Right lung (tissue), 10 donors: ENCODE measurements around the gene MRPL20. TPM values are rescaled to one million over a fixed set of nuclear protein-coding genes. Genes with fewer than 3 reads are reported as not detected.
A peak's percentile ranks its signal among the peaks of the same experiment; 100 is the strongest.
"Not testable (repeated sequence)": the region's sequence is repeated elsewhere in the genome, so short reads cannot be mapped to it uniquely, and the experiment has no call there.

ENCODE experiments used
- DNase-seq, 2 donors: peaks; one replicate each; pipeline ENCODE4 v3.0.0-alpha.2; 2013
- long read RNA-seq, 8 donors: transcript quantifications; one replicate each; lab custom pipeline, GENCODE V29; 2026
- polyA plus RNA-seq, 5 donors: library from polyadenylated mRNA; unstranded; fragments of 120-200 nt; gene quantifications; one replicate each; pipeline versions ENCODE4 v1.2.1 to v1.2.3, GENCODE V29; 2013; ENCODE audit warnings: inconsistent platforms in 1 of 5, low replicate concordance in 1 of 5; ENCODE audit not compliant: insufficient read length in 5 of 5, insufficient read depth in 1 of 5

MRPL20 gene
- 100 to 1,000 TPM in 3 of 5 donors, 10 to 100 TPM in 2; 88.3 to 150 (median 104) TPM for polyA plus RNA-seq
- long read RNA-seq, donor 1, transcript MRPL20-201 (4 exons, 721 nt), result major isoform, 92 of 143 reads
- long read RNA-seq, donor 1, transcript MRPL20-203 (3 exons, 1,049 nt), result minor isoform, 5 of 143 reads
- long read RNA-seq, donor 1, partial matches to known transcripts, result 41 of 143 reads
- long read RNA-seq, donor 1, other reads (novel, unspliced or antisense), result 5 of 143 reads
- long read RNA-seq, donor 2, transcript MRPL20-201 (4 exons, 721 nt), result major isoform, 49 of 54 reads
- long read RNA-seq, donor 2, partial matches to known transcripts, result 5 of 54 reads
- long read RNA-seq, donor 2, other reads (novel, unspliced or antisense), result 0 of 54 reads
- long read RNA-seq, donor 3, transcript MRPL20-201 (4 exons, 721 nt), result major isoform, 76 of 107 reads
- long read RNA-seq, donor 3, partial matches to known transcripts, result 26 of 107 reads
- long read RNA-seq, donor 3, other reads (novel, unspliced or antisense), result 0 of 107 reads
- long read RNA-seq, donor 4, transcript MRPL20-201 (4 exons, 721 nt), result major isoform, 34 of 46 reads
- long read RNA-seq, donor 4, partial matches to known transcripts, result 12 of 46 reads
- long read RNA-seq, donor 4, other reads (novel, unspliced or antisense), result 0 of 46 reads
- long read RNA-seq, donor 5, transcript MRPL20-201 (4 exons, 721 nt), result major isoform, 110 of 137 reads
- long read RNA-seq, donor 5, transcript MRPL20-203 (3 exons, 1,049 nt), result minor isoform, 5 of 137 reads
- long read RNA-seq, donor 5, partial matches to known transcripts, result 22 of 137 reads
- long read RNA-seq, donor 5, other reads (novel, unspliced or antisense), result 0 of 137 reads
- long read RNA-seq, donor 6, transcript MRPL20-201 (4 exons, 721 nt), result major isoform, 113 of 115 reads
- long read RNA-seq, donor 6, partial matches to known transcripts, result 0 of 115 reads
- long read RNA-seq, donor 6, other reads (novel, unspliced or antisense), result 0 of 115 reads
- long read RNA-seq, donor 7, transcript MRPL20-201 (4 exons, 721 nt), result major isoform, 63 of 77 reads
- long read RNA-seq, donor 7, transcript MRPL20-203 (3 exons, 1,049 nt), result minor isoform, 5 of 77 reads
- long read RNA-seq, donor 7, partial matches to known transcripts, result 6 of 77 reads
- long read RNA-seq, donor 7, other reads (novel, unspliced or antisense), result 0 of 77 reads
- long read RNA-seq, donor 8, transcript MRPL20-201 (4 exons, 721 nt), result major isoform, 29 of 29 reads
- long read RNA-seq, donor 8, partial matches to known transcripts, result 0 of 29 reads
- long read RNA-seq, donor 8, other reads (novel, unspliced or antisense), result 0 of 29 reads

DNA sequence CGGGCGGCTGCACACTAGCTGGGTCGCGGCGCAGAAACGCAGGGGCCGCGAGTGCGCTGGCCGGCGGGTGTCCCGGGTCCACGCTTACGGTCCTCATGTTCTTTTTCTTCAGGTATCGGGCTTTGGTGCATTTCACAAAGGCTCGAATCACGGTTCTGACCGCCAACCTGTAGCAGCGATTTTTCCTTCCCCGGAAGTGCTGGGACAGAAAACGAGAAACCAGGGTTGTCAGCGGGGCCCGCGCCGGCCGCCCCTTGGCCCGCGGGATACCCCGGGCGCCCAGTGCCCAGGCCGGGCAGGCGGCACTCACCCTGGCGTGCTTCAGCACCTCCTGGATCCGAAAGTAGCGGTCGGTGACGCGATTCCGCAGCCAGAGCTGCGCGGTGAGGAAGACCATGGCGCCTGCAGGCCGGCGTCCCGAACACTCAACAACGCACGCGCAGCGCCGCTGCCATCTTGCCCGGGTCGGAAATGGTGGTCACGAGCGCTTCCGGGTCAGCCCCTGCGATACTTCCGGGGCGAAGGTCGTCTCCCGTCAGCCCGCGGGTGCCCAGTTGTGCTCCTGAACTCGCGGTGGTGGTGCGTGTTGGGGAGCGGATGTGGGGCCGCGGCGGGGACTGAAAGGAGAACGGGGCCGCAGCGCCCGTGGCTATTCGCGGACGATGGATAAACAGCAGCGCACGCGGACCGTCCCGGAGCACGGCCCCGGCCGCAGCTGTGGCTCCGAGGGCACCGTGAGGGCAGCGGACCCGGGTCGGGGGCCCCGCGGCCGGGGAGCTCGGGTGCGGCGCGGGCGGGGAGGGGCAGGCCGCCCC is at the start of gene MRPL20:
MRPL20 (minus strand) TSS at position 473 of the 815 bp plus-strand sequence; CDS start at position 397, 76 bp downstream.
- DNase-seq, result peak; percentile 86 to 88

DNA sequence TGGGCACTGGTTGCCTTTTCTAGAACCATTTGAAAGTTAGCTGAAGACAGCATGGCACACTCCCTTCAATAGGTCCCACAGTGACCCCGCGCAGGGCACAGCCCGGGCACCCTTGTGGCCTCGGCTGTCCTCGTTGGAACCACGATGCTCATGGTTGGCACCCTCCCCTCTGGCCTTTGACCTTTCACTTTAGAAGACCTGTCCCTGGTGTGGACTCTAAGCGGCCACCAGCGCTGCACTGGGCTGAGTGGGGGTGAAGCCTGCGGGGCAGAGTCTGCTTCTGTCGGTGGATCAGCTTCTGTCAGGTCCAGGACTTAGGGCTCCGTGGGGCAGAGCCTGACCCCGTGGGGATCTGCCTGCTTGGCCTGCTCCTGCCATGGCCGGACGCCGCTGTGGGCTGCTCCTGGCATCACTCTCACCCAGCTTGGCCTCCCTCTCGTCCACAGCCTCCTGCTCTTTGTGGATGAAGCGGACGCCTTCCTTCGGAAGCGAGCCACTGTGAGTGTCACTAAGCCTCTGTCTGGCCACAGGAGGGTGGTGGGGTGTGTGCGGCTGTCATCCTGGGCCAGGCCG is 49.7 kb upstream of the MRPL20 start:
- DNase-seq, result not testable (repeated sequence)

DNA sequence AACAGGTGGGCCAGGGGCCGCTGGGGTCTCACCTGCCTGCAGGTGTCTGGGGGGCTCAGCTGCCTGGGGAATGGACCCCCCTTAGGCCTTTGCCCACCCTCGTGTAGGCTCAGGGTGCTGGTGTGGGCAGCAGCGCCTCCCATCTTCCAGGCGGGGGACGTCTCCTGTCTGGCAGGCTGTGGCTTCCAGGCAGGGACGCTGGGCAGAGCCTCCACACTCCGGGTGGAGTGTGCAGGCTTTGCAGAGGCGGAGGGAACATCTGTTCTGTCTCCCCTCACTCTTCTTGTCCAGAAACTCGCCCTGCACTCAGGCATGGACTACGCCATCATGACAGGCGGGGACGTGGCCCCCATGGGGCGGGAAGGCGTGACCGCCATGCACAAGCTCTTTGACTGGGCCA is 48.8 kb upstream of the MRPL20 start:
- not testable (repeated sequence) for DNase-seq

DNA sequence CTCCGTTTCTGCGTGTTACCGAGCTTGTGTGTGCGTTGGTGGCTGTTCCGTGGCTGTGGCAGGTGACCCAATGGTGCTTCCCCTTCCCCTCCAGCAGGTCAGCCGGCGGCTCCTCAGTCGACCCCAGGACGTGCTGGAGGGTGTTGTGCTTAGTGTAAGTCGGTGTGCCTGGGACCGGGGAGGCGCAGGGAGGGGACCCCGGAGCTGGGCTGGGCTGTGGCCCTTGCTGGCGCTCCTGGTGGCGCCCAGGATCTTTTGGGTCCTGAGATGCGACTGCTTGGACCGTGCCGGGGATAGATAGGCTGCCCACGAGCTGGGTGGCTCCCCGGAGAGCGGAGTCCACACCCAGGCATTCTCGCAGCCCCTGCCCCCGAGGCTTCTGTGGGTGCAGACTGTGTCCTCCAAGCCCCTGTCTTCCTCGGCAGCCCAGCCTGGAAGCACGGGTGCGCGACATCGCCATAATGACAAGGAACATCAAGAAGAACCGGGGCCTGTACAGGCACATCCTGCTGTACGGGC is 48.3 kb upstream of the MRPL20 start:
- no peak for DNase-seq

DNA sequence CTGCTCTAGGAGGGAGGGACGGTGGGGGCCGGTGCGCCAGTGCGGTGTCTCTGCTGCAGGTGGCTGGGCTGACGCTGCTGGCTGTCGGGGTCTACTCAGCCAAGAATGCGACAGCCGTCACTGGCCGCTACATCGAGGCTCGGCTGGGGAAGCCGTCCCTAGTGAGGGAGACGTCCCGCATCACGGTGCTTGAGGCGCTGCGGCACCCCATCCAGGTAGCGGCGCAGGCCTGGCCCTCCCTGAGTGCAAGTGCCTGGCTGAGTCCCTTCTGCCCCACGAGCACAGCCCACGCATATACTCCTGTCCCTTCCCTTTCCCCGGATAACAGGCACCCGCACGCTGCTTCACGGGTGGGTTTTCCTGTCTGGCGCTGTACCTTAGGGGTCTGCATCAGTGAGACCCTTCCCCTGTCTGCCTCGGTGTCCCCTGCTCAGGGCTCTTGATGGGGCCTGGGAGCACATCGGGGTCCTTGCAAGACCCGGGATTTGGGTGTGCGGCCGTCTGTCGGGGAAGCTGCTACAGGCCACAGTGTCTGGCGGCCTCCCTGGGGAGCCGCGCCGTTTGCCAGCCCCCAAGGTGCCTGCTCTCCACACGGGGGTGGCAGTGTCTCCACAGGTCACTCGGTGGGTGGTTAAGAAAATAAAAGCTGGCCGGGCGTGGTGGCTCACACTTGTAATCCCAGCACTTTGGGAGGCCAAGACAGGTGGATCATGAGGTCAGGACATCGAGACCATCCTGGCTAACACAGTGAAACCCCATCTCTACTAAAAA is 47.4 kb upstream of the MRPL20 start:
- not testable (repeated sequence) for DNase-seq

DNA sequence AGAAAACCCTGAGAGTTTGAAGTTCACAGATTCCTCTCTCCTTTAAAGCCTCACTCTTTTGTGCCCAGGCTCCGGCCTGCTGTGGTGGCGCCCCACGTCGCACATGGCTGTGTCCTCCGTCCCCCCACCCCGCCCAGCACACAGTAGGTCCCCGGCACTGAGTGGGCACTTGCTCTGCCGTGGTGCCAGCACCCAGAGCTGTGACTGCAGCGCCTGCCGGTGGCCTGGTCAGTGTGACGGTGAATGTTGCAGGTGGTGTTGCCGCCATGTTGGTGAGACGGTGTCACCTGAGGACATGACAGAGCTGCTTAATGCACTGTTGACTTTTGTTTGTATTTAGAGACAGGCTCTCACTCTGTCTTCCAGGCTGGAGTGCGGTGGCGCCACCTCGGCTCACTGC is 45.8 kb upstream of the MRPL20 start:
- DNase-seq, result no peak

DNA sequence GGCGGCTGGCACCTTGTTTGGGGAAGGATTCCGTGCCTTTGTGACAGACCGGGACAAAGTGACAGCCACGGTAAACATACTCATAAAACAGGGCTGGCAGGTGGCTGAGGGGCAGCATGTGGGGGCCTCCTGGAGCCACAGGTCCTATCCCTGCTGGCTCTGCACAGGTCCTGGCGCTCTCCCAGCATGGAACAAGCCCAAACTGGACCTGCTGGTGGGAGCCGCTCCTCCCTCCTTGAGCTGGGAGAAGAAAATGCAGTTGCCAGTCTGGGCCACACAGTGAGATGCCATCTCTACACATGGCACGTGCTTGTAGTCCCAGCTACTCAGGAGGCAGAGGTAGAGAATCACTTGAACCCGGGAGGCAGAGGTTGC is 45.3 kb upstream of the MRPL20 start:
- not testable (repeated sequence) for DNase-seq

DNA sequence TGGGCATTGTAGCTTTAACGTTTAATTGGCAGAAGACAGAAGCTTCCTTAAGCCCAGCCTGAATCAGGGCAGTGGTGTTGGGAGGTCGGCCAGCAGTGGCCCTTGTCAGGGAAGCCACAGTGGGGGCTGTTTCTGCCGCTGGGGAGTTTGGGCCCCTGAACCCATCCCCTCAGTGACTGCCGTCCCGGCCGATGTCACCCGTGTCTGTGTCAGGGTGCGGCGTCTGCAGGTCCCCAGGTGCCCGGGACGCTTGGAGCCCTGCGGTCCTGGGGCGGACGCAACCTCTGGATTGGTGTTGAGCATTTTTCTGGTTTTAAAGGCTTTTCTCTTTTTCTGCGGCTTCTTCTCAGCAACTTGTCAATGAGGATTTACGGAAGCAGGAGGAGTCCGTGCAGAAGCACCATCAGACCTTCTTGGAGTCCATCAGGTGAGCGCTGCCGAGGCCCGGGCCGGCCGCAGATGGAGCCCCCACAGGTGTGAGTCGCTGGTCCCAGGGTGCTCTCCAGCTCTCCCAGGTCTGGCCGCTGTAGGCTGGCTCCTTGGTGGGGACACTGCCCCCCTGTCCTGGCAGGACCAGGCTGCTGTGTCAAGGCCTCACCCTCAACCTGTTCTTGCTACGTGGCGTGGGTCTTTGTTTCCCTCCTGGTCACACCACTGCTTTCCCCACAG is 44.7 kb upstream of the MRPL20 start:
- DNase-seq, result no peak

DNA sequence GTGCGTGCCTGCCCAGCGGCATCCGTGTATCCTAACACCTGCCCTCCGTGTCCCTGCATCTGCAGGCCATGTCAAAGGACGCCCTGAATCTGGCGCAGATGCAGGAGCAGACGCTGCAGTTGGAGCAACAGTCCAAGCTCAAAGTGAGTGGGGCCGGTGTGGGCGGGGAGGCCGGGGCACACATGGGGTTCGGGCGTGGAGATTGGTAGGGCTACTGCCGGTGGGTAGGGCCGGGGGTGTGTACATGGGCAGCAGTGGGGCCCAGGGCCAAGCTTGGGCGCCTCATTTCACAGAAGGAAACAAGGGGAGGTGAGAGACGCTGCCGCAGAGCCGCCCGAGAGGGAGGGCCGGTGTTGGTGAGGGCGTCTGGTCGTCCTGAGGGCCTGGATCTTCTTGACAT is 43.5 kb upstream of the MRPL20 start:
- DNase-seq, result not testable (repeated sequence)

DNA sequence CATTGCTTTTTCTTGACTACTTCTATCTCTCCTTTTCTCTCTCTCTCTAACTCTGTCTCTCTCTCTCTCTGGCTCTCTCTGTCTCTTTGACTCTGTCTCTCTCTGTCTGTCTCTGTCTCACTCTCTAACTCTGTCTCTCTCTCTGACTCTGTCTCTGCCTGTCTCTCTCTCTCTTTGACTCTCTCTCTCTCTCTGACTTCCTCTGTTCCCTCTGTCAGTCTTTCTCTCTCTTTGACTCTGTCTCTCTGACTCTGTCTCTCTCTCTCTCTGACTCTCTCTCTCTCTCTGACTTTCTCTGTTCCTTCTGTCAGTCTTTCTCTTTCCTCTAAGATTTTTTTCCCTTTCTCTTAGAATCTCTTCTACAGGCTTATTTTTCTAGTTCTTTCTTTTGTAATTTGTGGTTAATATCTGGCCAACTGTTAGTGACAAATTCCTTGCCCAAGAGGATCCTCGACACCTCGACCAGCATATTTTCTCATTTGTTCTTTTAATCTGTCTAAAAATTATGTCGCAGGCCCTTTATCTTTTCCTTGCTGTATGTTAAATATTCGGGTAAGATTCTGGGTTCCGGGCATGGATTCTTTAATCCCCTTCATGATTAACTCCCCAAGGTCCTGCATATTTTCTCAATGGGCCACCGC is 42.1 kb upstream of the MRPL20 start, which contains the start of gene ATAD3C:
ATAD3C (plus strand) TSS at position 591 of the 641 bp plus-strand sequence. CDS start 995 bp downstream, outside the sequence.
- no peak for DNase-seq

DNA sequence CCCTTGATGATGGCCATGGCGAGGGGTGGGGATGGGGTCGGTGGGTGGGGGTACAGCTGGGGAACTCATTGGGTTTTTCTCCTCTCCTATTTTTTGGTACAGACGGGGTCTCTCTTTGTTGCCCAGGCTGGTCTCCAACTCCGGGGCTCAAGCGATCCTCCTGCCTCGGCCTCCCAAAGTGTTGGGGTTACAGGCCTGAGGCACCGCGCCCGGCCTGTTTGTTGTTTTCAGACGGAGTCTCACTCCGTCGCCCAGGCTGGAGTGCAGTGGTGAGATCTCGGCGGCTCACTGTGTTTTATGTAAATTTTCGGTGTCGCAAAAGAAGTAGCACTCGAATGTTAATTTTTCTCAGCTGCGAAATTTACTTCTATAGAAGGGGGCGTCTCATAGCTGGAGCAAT is 39.5 kb upstream of the MRPL20 start:
- DNase-seq, result not testable (repeated sequence)

DNA sequence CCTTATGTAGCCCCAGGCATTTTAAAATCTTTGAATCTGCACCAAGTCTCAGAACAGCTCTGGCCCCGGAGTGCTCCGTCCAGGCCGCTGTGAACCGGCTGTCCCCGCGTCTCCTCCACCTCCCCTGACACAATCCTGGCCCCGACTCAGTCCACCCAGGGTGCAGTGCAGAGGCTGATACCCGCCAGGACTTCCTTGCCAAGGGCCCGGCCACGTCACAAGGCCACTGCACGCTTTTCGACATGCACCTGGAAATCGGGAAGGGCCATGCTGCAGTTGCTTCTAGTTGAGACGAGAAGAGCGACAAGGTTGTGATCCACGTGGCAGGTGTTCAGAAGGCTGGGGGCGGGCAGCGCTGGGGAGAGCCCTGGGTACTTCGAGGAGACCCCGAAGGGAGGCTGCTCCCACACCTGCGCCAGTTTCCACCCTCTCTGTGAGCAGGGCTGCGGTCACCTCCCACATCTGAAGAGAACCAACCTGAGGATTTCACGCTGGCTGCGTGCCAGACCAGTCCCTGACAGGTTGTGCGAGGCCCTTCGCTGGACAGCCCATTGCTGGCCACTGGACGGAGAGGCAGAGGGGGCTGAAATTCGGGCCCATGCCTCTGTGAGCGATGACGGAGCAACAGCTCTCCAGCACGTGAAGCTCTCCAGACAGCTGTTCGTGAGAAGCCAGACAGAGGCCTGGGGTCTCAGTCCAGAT is 35.1 kb upstream of the MRPL20 start:
- DNase-seq, result no peak

DNA sequence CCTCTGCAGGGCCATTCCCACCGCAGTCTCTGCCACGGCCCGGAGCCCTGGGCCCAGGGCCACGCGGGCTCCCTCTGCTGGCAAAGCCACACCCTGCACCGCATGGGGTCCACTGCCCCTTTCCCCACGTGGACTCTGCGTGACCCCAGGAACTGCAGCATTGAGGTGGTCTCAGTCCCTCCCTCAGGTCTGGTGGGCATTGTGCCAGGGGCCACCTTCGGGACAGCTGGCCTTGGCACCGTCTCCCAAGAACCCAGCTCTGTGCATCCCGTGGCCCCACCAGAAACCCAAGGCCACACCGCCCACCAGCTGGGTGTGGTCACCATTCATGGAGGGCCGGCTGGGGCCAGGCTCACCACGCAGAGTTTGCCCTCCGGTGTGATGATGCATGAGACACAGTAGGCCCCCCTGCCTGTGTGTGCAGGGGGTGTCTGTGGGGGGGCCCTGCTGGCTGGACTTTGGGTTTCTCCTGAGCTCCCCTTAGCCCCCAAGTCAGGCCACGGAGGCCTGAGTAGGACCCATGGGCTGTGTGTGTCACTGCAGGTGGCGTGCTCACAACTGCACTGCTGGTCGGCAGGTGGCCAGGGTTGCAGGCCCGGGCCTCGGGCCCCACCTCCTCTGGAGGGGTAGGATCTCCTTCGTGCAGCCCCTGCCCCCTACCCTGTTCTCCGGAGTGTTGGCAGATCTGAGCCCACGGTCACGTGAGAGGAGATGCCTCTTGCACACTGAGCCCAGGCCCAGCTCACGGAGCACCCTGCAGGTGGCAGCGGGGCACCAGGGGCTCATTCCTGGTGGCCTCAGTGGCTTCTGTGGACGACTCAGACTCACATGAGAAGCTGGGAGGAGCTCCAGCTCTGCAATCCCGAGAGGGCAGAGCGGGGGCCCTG is 34.2 kb upstream of the MRPL20 start:
- no peak for DNase-seq

DNA sequence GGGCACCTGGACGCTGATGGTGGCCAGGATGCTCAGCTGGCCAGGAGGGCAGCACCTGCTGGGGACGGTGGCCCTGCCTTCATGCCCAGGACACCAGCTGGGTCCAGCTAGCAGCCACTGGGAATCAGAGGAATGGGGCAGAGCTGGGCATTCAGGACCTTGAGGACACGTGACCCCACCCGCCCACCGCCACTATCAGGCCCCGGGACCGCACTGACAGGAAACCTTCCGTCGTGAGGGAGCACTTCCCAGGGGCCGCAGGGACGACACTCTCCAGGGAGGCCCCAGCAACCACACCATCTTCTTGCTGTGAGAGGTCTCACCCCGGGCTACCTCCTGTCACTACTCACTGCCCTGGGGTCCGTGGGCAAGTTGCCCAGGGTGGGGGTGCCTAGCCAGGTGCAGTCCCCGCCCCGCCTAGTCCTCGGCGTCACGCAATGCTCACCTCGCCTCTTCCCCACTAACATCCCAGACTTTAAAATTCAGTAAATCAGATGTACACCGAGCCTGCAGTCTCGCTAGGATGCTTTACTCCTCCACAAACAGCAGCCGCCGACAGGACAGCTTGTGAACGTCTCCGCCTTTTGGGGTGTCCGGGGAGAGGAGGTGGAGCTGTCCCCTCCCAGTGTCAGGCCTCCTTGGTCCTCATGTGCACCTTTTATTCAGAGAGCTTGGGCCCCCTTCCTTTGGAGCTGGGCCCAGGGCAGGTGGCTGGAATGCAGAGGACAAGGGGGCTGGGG is 33.3 kb upstream of the MRPL20 start:
- DNase-seq, result no peak

DNA sequence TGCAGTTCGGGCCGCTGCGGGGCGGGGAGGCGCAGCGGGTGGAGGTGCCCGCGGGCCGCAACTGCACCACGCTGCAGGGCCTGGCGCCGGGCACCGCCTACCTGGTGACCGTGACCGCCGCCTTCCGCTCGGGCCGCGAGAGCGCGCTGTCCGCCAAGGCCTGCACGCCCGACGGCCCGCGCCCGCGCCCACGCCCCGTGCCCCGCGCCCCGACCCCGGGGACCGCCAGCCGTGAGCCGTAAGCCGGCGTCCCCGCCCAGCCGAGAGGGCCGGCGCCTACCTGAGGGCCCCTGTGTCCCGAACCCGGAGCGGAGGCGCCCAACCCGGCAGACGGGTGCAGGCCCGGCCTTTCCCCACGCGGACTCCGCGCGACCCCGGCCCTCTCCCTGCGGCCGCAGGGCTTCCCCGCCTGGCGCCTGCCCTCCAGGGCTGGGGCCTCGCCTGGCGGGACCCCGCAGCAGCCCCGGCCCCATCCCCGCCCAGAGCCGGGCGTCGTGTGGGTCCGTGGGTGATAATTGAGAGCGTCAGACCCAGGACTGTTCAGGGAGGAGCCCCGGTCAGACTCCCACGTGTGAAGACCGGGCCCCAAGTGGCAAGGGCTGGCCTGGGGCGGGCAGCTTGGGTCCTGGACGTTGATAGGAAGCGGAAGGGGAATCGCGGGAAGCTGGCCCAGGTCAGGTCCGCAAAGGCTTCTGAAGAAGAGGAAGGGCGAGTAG is 32.6 kb upstream of the MRPL20 start:
- DNase-seq, result no peak
